HG03378 (cell line): ENCODE data around the gene MAP3K3.
"Not testable (repeated sequence)": the region's sequence is repeated elsewhere in the genome, so short reads cannot be mapped to it uniquely, and the experiment has no call there.

Experiments
- ATAC-seq: cut with Tn5 transposase; IDR thresholded peaks from one replicate; pipeline ENCODE4 v1.9.1; 2021; ENCODE audit warnings: mild to moderate bottlenecking, moderate library complexity; ENCODE audit not compliant: unreplicated experiment

The MAP3K3 gene

DNA sequence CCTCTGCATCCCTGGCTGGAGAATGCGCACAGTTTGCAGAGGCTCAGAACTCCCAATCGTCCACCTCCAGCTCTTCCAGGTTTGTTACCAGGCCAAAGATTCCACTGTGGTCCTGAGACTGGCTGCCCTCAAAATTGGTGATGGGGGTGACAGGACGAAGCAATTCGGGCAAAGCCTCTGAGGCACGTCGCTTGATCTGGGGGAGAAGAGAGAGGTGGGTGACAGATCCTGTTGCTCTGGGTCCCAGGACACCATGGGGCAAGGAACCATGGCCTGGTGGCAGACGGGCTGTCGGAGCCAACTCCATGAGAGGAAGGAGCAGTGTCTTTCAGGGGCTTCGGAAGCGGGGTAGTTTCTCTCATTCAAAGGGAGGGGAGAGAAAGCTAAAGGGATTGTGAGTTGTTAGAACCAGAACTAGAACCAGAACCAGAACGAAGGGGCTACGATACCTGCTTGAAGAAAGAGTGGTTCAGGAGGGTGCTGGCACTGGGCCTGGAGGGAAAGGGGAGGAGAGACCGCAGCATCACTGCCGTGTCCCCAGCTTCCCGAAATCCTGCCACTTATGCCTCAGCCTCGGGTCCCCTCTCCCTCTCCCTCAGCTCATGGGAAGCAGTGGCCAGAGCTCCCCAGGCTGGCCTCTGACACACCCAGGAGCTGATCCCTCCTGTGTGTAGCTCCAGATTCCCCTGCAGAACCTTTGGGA is 81.5 kb downstream of the MAP3K3 start:
- ATAC-seq = no peak

DNA sequence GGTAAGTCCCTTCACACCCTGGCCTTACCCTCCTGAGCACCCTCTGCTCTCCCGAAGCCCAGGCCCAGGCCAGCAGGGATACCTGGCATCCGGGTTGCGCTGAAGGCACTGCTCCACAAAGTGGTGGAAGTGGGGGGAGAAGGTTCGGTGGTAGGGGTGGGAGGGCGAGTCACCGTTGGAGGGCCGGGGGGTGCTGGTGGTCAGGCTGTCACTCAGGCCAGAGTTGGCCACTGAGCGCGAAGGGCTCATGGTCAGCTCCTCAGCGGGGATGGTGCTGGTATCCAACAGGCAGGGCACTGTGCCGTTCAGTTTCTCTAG is 82.0 kb downstream of the MAP3K3 start:
- ATAC-seq = no peak

DNA sequence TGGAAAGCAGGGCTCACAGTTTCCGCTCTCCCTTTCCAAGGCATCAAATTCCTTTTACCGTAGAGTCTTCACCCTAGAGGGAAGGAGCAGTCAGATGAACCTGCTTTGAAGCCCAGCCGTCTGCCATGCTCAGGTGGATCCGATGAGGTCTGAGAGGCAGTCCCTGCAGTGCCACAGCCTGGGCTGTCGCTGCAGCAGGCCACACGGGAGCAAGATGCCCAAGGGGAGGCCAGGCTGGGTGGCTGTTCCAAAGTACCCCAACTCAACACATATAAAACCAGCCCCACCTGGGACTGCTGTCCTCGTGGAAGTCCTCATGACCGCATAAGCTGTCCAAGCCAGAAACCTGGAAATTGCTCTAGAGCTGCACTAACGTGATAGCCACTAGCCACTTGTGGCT is 82.6 kb downstream of the MAP3K3 start:
- no peak for ATAC-seq

DNA sequence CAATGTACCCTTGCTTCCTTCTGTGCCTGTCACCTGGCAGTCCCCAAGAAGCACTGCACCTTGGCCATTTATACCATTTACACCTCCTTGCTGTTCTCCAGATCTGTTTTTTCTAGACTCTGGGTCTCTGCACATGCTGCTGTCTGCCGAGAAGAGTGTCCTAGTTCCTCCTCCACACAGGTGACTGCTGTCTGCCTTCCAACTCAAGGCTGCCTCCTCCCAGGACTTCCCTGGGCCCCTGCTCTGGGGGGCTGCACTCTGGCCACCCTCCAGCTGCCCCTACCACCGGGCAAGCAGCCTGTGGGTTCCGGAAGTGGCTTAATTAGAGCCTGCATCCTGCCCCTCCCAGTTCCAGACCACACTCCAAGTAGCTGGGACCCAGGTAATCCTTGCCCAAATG is 83.4 kb downstream of the MAP3K3 start:
- ATAC-seq = no peak

DNA sequence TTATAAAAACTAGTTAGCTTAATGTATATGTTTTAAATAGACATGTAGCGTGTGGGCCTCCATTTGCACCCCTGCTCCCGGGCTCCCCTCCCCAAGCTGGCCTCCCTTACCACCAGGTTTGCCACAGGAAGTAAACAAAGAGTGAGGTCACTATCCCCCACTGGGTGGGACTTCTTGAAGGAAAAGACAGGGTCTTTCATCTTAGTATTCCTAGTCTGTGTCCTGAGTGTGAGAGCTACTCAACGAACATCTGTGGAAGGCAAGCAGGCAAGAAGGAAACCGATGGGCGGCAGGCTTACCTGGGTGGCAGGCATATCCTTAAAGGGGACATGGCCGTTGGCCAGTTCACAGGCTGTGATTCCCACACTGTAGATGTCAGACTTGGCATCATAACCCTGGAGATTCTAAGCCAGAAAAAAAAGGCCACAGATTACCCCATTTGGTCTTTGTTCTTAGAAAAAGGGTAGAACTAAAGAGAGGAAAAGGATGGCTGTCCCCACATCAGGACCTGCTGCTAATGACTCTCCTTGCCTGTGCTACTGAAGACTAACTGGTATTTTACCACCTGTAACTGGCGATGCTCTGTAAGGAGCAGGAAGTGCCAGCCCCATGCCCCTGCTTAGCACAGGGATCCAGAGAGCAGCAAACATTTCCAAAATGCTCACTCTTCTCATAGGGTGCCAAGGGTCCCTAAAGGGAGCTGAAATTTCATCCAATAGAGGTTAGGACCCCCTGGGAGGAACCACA is 84.3 kb downstream of the MAP3K3 start:
- no peak for ATAC-seq

DNA sequence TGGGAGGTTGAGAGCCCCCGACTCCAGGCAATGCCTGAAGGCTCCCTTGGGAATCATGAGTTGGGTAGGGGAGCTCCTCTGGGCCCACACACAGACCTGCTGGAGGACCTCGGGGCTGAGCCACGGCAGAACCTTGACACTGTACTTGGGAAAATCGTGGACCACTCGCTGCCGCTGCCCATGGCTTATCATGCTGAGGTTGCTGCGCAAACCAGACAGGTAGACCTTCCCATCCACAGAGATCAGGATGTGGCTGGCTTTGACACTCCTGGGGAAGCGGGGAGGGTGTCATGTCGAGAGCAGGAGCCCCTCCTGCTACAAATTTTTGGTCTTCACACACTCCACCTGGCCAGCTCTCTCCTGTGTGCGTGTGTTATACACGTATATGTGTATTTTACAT is 84.9 kb downstream of the MAP3K3 start:
- no peak for ATAC-seq

DNA sequence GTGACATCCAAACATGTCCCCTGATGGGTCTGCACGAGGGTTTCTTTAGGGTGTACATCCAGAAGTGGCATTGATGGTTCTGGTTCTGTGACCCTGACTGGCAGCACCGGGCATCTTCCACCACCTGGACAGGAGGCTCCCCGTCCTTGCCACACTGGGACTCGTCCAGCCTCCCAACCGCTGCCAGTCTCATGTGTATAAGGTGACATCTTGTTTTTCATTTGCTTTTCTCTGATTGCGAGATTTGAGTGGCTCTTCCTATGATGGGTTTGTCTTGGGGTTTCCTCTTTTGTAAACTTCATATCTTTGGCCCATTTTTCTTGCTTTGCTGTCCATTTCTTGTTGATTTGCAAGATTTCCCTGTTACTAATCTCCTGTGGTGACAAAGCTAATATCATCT is 86.9 kb downstream of the MAP3K3 start:
- no peak for ATAC-seq

DNA sequence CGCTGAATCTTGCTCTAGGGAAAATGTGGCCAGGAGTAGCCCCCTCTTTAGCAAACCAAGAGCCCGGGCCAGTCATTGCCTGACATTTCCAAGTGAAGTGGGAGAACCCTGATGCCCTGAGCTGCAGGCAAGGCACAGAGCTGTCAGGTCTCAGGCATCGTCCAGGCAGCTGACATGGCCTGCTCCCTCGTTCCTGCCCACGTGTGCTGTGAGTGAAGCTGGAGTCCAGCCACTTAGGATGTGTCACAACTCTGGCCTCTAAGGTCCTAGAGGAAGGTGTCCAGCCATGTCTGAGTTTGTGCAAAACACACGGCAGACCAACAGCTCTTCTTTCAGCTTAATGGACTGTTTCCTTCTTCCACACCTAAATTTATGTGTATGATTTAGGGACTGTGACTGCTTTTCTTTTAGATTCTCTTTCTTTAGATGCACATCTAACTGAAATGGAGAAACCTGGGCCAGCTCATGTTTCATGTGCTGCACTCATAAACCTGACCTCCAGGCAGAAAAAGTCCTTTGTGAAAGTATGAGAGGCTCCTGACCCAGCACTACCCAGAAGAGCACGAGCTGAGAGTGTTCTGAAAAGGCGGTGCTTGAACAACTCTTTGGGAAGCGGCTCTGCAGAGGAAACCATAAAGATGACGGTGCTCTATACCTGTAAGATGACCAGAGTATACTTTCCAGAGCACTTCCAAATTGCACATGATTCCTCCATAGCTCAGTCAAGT is 92.5 kb downstream of the MAP3K3 start:
- ATAC-seq = no peak

DNA sequence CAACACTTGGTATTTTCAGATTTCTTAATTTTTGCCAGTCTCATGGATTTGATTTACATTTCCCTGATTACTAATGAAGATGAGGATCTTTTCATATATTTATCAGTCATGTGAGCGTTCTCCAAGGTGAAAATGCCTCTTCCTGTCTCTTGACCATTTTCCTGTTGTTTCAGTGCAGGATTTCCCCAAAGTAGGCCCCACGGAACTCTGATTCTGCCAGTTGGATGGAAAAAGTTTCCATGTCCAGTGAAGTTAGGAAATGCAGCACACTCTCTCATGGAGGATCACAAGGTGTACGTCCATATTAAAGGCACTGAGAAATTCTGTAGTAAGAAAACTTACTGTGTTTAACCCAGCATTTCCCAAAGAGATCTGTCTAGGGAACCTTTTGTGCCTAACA is 94.2 kb downstream of the MAP3K3 start:
- no peak for ATAC-seq

DNA sequence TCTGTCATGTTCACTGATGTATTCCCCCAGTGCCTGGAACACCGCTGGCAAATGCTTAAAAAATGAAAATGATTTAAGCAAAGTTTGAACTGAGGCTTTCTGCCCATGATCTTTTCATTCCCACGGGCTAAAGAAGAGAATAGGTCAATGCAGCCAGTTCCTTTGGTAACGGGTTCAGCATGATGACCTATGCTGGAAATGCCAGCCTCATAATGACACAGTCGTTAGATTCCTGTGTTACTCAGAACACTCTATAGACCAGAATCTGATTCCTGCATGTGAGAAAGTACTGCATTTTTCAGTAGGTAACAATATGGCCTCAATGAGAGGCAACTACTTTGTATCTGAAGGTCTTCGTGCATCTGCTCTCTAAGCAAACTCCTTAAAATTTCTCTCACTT is 96.8 kb downstream of the MAP3K3 start:
- no peak for ATAC-seq

DNA sequence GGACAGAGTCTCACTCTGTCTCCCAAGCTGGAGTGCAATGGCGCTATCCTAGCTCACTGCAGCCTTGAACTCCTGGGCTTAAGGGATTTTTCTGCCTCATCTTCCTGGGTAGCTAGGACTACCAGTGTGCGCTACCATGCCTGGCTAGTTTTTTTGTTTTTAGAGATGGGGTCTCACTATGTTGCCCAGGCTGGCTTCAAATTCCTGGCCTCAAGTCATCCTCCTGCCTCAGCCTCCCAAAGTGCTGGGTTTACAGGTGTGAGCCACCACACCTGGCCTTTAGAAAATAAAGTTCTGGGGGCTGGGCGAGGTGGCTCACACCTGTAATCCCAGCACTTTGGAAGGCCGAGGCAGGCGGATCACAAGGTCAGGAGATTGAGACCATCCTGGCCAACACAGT is 98.0 kb downstream of the MAP3K3 start:
- ATAC-seq = not testable (repeated sequence)

DNA sequence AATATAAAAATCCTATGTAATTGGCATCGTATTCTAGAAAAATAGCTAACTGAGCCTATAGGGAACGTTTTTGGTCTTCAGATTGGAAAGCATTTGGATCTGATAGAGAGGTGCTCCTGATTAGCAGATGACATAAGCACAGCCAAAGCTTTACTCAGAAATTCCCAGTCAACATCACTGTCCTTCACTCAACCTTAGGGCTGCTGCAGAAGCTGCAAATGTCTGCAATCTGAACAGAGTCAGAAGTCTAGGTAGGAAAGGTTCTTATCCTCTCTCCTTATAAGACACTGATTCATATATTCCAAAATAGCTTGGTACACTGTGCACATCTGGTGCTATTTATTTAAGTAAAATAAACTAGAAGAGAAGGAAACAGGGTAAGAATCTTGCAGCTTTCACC is 100.2 kb downstream of the MAP3K3 start:
- no peak for ATAC-seq

DNA sequence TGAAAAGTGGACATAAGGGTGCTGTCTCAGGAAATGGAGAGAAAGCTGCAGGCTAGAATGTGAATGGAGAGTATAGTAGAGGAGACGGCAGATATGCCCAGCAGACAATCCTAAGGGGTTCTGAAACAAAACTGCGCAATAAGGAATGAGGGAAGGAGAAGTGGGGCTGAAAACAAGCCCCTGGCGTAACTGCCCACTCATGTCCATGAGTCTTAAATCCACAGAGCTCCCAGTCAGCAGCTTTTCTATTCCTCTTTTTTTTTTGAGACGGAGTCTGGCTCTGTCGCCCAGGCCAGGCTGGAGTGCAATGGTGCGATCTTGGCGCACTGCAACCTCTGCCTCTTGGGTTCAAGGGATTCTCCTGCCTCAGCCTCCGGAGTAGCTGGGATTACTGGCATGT is 113.5 kb downstream of the MAP3K3 start:
- no peak for ATAC-seq

DNA sequence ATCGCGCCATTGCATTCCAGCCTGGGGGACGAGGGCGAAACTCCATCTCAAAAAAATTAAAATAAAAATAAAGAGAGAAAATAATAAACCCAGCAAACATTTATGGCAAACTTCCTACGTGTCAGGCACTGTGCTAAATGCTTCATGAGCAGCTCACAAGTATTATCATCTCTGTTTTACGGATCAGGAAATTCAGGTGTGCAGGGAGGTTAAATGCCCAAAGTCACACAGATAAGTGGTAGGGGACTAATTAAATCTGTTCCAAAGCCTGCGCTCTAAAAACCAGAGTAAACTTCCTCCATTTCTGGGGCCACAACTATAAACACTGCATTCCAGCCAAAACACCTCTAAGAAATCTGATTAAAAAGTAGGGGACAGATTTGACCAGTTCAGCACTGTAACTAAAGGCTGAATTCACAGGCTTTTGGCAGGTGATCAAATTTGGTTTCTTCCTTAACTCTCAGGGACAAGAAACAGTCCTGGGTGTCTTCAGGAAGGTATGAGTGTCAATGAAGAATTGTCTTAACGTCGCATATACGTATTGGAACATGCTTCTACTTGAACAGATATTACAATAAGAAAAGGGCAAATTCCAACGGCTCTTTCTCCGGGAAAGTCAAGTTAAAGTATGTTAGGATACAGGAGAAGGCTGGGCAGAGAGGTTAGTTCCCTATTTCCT is 118.4 kb downstream of the MAP3K3 start:
- no peak for ATAC-seq

DNA sequence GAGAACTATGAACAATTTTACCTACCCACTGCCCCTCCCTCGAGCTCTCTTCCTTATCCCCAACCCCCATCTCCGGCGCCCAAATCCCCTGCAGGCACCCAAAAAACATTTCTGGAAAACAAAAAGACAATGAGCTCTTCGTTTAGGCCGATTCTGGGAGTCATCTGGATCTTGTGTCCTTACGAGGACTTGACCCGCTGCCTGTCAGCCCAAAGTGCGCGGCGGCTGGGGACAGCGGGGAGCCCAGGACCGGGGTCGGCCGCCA is 118.9 kb downstream of the MAP3K3 start:
- ATAC-seq = no peak

DNA sequence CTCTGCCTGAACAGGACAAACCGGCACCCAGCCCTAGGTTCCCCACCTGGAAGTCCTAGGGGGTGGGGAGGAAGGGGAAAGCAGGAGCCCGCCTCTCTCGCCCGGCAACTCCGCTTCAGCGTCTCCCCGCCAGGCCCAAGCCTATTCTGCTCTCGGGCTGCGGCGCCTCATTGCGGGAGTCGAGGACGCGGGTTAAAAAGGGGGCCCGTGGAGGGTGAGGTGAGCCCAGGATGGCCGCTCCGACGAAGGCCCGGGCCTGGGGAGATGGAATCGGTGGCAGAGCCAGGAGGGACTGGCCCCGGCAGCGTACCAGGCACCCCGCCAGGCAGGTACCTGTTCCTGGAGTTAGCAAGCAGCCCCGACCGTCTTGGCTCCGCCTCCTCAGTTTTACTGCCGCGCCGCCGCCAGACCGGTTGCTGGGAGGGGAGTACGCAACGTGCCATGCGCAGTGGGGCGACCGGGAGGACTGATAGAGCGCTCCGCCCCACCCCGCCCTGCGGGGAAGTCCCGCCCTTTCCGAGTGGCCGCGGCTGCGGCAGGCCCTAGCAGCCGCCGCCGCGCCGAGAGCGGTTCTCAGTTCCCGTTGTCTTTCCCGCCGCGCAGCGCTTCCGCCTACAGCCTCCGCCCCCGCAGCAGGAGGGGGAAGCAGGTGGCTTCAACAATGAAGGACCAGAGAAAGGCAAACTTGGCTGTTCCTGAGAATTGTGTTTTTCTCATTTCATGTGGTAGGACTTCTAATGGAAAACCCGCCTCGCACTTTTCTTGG is 119.4 kb downstream of the MAP3K3 start, which contains the start of gene STRADA:
Gene STRADA (minus strand): TSS at position 392 of the 766 bp plus-strand sequence. CDS start 13,430 bp downstream, outside the sequence.
- peak; percentile 82 for ATAC-seq
